BE2C (cell line): ENCODE measurements around the gene CLIC3.
A peak's percentile ranks its signal among the peaks of the same experiment; 100 is the strongest.
"Not testable (repeated sequence)": the region's sequence is repeated elsewhere in the genome, so short reads cannot be mapped to it uniquely, and the experiment has no call there.

ENCODE experiments used
- DNase-seq: peaks from one replicate; pipeline ENCODE4 v3.0.0-alpha.2; 2020
- H3K27me3 ChIP-seq: fragments of 250-450 bp; sonication (Bioruptor Pico); 2 replicates; pipeline ENCODE4 v1.5.1; 2020; ENCODE audit warnings: mild to moderate bottlenecking
- H3K36me3 ChIP-seq: fragments of 250-450 bp; sonication (Bioruptor Pico); 2 replicates; pipeline ENCODE4 v1.5.1; 2020; ENCODE audit warnings: mild to moderate bottlenecking
- H3K4me1 ChIP-seq: fragments of 250-450 bp; sonication (Bioruptor Pico); 2 replicates; pipeline ENCODE4 v1.5.1; 2020
- H3K4me3 ChIP-seq: 2 replicates; pipeline ENCODE4 v1.5.1; 2011; ENCODE audit warnings: low read depth, low read length
- H3K9me3 ChIP-seq: fragments of 250-450 bp; sonication (Bioruptor Pico); 2 replicates; pipeline ENCODE4 v1.5.1; 2020
- CTCF ChIP-seq: IDR thresholded peaks from 2 replicates; pipeline ENCODE4 v1.5.1; 2012; ENCODE audit warnings: mild to moderate bottlenecking, low read depth, low read length

Gene CLIC3

GRCh38 chr9:137006116-137007003 is 10.0 kb upstream of the CLIC3 start:
- no peaks in the 10 kb centered on the region for H3K36me3 ChIP-seq
- no peak overlapping the region for H3K4me3 ChIP-seq
- no peak for DNase-seq
- no peaks in the 10 kb centered on the region for H3K9me3 ChIP-seq
- H3K4me1 ChIP-seq: no peaks in the 10 kb centered on the region
- no peaks in the 10 kb centered on the region for H3K27me3 ChIP-seq
- no peak for TF ChIP-seq CTCF

GRCh38 chr9:137004285-137004684 is 7.9 kb upstream of the CLIC3 start:
- not testable (repeated sequence) for H3K27me3 ChIP-seq, H3K36me3 ChIP-seq, H3K4me3 ChIP-seq, H3K9me3 ChIP-seq, H3K4me1 ChIP-seq
- peak; percentile 57 for DNase-seq
- peak; percentile 45 for TF ChIP-seq CTCF

- Histone ChIP-seq H3K4me3 (no peak overlapping the region), H3K9me3 (no peaks in the 10 kb centered on the region), H3K27me3 (no peaks in the 10 kb centered on the region), H3K36me3 (no peaks in the 10 kb centered on the region), H3K4me1 (no peaks in the 10 kb centered on the region)
- TF ChIP-seq CTCF: no peak
- no peak for DNase-seq
Measured at GRCh38 chr9:137002646-137003041, 6.3 kb upstream of the CLIC3 start.

- TF ChIP-seq CTCF: no peak
- Histone ChIP-seq H3K9me3 (no peaks in the 10 kb centered on the region), H3K36me3 (no peaks in the 10 kb centered on the region), H3K4me3 (no peak overlapping the region), H3K4me1 (no peaks in the 10 kb centered on the region; the same call in 1 of the 2 replicates), H3K27me3 (no peaks in the 10 kb centered on the region)
- DNase-seq: no peak
Measured at GRCh38 chr9:137001857-137002645, 5.7 kb upstream of the CLIC3 start.

GRCh38 chr9:137000177-137000930 is 4.0 kb upstream of the CLIC3 start:
- Histone ChIP-seq H3K36me3 (no peaks in the 10 kb centered on the region), H3K9me3 (no peaks in the 10 kb centered on the region), H3K4me1 (peaks cover 17% of the 10 kb centered on the region), H3K4me3 (no peak overlapping the region), H3K27me3 (no peaks in the 10 kb centered on the region)
- TF ChIP-seq CTCF: no peak
- no peak for DNase-seq
